GM12873 (cell line): ENCODE measurements around the gene PGAM2.

Source experiments
- CTCF ChIP-seq: IDR thresholded peaks from 2 replicates; pipeline ENCODE4 v1.5.1; 2012; ENCODE audit warnings: low read depth, mild to moderate bottlenecking, moderate library complexity, low read length, control low read depth; ENCODE audit not compliant: insufficient read depth; ENCODE audit errors: missing control alignments

Gene PGAM2

DNA sequence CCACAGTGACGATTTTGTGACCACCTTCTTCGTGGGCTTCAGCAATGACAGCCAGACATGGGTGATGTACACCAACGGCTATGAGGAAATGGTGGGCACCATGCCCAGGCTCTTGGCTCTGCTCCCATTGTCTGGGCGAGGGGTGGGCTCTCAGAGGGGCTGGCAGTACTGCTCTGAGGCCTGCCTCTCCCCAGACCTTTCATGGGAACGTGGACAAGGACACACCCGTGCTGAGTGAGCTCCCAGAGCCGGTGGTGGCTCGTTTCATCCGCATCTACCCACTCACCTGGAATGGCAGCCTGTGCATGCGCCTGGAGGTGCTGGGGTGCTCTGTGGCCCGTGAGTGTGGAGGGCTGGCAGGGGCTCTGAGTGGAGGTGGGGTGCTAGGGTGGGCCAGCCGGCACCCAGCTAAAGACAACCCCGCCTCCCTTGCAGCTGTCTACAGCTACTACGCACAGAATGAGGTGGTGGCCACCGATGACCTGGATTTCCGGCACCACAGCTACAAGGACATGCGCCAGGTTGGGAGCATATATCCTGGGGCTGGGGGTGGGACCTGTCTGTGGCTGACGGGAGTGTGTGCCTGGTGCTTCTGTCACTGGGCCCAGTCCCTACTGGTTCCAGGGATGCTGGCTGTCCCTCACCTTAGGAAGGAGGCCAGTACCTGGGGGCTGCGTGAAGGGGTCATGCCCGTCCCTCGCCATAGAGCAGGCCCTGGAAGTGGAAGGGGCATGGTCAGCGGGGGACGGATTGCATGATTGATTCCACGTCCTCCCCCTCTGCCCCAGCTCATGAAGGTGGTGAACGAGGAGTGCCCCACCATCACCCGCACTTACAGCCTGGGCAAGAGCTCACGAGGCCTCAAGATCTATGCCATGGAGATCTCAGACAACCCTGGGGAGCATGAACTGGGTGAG lies 45.6 kb upstream of the PGAM2 start:
- no peak for TF ChIP-seq CTCF

- TF ChIP-seq CTCF: no peak
These were observed 44.6 kb upstream of the PGAM2 start for GRCh38 chr7:44109991-44110390.

DNA sequence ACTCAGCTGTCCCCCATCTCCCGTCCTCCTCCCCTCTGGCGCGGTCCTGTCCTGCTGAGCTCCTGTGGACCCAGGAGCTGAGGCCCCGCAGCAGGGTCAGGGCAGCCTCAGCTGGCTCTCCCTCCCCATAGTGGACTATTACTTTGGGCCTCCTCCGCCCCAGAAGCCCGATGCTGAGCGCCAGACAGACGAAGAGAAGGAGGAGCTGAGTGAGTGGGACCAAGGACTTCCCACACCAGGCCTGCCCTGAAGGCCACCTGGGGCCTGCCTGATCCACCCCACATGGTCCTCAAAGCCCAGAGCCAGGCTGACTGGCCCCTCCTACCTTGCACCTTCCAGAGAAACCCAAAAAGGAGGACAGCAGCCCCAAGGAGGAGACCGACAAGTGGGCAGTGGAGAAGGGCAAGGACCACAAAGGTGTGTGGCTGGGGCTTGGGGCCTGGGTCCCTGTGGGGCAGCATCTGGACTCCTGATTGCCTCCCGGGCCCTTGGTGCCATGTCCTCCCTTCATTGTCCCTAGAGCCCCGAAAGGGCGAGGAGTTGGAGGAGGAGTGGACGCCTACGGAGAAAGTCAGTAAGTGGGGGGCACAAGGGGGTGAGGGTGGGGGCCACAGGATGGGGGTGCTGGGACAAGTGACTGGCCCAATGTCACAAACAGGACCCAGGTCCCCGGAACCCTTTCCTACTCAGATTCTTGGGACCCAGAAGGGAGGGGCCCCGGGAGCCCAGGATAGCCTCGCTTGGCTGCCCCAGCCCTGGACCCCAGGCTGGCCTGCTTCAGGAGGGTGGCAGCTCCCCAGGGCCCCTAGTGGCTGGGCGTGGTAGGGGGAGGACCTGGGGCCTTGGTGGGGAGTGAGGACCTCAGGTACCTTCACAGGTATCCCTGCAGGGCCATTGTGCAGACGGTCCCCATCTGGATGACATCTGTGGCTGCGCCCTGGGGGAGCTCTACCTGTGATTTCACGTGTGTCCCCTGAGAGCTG lies 43.7 kb upstream of the PGAM2 start:
- TF ChIP-seq CTCF: peak; percentile 33

DNA sequence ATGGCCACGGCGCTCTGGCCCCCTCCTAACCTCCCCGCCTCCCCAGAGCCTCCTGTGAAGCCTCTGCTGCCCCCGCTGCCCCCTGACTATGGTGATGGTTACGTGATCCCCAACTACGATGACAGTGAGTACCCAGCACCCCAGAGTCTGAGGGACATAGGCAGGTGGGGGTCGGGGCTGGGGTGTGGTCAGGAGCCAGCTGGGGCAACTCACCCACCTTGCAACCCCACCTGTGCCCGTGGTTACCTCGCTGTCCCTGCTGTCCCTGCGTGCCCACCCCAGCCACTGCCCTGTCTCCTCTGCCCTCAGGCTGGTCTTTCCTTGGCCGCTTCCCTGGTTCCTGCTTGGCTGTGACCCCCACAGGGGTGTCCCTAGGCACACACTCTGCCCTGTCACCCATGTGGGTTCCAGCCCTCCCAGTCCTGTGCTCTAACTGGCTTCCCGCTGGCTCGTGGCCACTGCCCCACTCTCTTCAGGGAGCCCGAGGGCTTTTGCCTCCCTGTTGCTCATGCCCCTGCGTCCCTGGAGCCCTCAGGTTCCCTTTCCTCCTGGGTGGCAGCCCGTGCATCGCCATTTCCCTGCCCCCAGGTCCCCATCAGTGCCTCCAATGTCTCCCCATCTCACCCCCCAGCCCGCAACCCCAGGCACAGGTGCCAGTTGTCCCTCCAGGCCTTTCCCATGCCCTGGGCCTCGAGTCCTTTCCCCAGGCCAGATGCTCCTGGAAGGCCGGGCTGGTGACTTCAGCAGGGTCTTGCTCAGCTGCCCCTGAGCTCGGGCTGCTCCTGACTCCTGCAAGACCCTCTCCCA lies 42.8 kb upstream of the PGAM2 start:
- no peak for TF ChIP-seq CTCF

- no peak for TF ChIP-seq CTCF
These were observed 42.0 kb upstream of the PGAM2 start for GRCh38 chr7:44107116-44107960.

DNA sequence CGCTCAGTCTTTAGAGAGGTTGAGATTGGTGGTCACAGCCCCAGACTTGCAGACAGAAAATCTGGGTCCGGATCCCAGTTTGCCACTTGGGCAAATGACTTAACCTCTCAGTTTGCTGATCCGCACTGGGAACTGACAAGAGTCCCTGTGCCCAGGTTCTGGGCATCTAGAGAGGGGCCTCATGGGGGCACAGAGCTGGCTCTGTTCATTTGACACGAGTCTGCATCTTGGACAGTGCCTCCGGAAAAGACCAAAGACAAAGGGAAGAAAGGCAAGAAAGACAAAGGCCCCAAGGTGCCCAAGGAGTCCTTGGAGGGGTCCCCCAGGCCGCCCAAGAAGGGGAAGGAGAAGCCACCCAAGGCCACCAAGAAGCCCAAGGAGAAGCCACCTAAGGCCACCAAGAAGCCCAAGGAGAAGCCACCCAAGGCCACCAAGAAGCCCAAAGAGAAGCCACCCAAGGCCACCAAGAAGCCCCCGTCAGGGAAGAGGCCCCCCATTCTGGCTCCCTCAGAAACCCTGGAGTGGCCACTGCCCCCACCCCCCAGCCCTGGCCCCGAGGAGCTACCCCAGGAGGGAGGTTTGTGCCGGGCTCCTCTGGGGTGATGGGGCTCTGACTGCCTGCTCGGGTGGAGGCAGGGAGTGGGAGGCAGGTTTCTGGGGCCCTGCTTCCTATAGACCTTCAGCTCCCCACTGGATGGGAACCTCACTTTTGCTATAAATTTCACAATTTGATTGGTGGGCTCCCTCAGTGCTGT lies 41.1 kb upstream of the PGAM2 start:
- TF ChIP-seq CTCF: no peak
